ENCODE measurements around the gene SIX6. TPM values are rescaled to one million over a fixed set of nuclear protein-coding genes. Genes with fewer than 3 reads are reported as not detected.
A peak's percentile ranks its signal among the peaks of the same experiment; 100 is the strongest.

The SIX6 gene
- total RNA-seq, 1 experiment from 2014 or later, result not detected

GRCh38 chr14:60488175-60488574 lies 20.8 kb upstream of the SIX6 start:
- BruUV-seq (replicated peaks), result no TSS peak
- ChIA-PET CTCF (no interaction called here), POLR2A (no interaction called here)
- H3K36me3 Mint-ChIP-seq (ENCODE audit: insufficient read depth, unreplicated experiment), result no peaks in the 10 kb centered on the region
- Histone ChIP-seq H3K9me3 (no peaks in the 10 kb centered on the region), H3K36me3 (ENCODE audit: control insufficient read depth, insufficient read depth, low read length) (no peaks in the 10 kb centered on the region), H3K4me3 (ENCODE audit: low read depth, low read length) (no peak overlapping the region), H3K4me1 (no peaks in the 10 kb centered on the region), H3K27me3 (replicated peaks; ENCODE audit: control insufficient read depth, insufficient read depth, low read length) (no peaks in the 10 kb centered on the region)
- peaks cover 5% of the 10 kb centered on the region for H3K27me3 Mint-ChIP-seq (ENCODE audit: insufficient read depth, unreplicated experiment)
- peak in 1 of 2 experiments; percentile 14 for TF ChIP-seq CTCF (IDR thresholded peaks at IDR 0.05; ENCODE audit: insufficient read depth in 1 of 2, low read depth in 1 of 2, low read length in 1 of 2, severe bottlenecking in 1 of 2, unreplicated experiment in 1 of 2)
- H3K4me1 Mint-ChIP-seq (ENCODE audit: low read depth, unreplicated experiment), result no peaks in the 10 kb centered on the region
- H3K27ac Mint-ChIP-seq (ENCODE audit: unreplicated experiment), result no peak overlapping the region
- intact Hi-C loops (cut with micrococcal nuclease; ENCODE audit: unreplicated experiment), result loop anchor here (1.0 to 5.0 kb wide), 4 partner anchors 138 to 281 kb away; no protein-coding TSS in a partner anchor
- H3K9me3 Mint-ChIP-seq (ENCODE audit: unreplicated experiment), result no peaks in the 10 kb centered on the region
- DNase-seq, result no peak
- H3K4me3 Mint-ChIP-seq (ENCODE audit: unreplicated experiment), result no peak overlapping the region

GRCh38 chr14:60490270-60490669 lies 18.7 kb upstream of the SIX6 start:
- Histone ChIP-seq H3K9me3 (no peaks in the 10 kb centered on the region), H3K27me3 (replicated peaks; ENCODE audit: control insufficient read depth, insufficient read depth, low read length) (no peaks in the 10 kb centered on the region), H3K4me1 (no peaks in the 10 kb centered on the region), H3K4me3 (ENCODE audit: low read depth, low read length) (no peak overlapping the region), H3K36me3 (ENCODE audit: control insufficient read depth, insufficient read depth, low read length) (no peaks in the 10 kb centered on the region)
- no peak for DNase-seq
- TF ChIP-seq CTCF (IDR thresholded peaks at IDR 0.05; ENCODE audit: insufficient read depth in 1 of 2, low read depth in 1 of 2, low read length in 1 of 2, severe bottlenecking in 1 of 2, unreplicated experiment in 1 of 2), result no peak
- H3K4me1 Mint-ChIP-seq (ENCODE audit: low read depth, unreplicated experiment), result no peaks in the 10 kb centered on the region
- BruUV-seq (replicated peaks), result no TSS peak
- no peaks in the 10 kb centered on the region for H3K9me3 Mint-ChIP-seq (ENCODE audit: unreplicated experiment)
- H3K4me3 Mint-ChIP-seq (ENCODE audit: unreplicated experiment), result no peak overlapping the region
- intact Hi-C loops (cut with micrococcal nuclease; ENCODE audit: unreplicated experiment), result no loop called here
- H3K27me3 Mint-ChIP-seq (ENCODE audit: insufficient read depth, unreplicated experiment), result peaks cover 5% of the 10 kb centered on the region
- CTCF ChIA-PET, result no interaction called here
- H3K36me3 Mint-ChIP-seq (ENCODE audit: insufficient read depth, unreplicated experiment), result no peaks in the 10 kb centered on the region
- H3K27ac Mint-ChIP-seq (ENCODE audit: unreplicated experiment), result no peak overlapping the region
- POLR2A ChIA-PET, result no interaction called here

GRCh38 chr14:60495946-60496345 lies 13.0 kb upstream of the SIX6 start:
- Mint-ChIP-seq H3K9me3 (ENCODE audit: unreplicated experiment) (no peaks in the 10 kb centered on the region), H3K4me3 (ENCODE audit: unreplicated experiment) (no peak overlapping the region), H3K27me3 (ENCODE audit: insufficient read depth, unreplicated experiment) (peaks cover 8% of the 10 kb centered on the region), H3K27ac (ENCODE audit: unreplicated experiment) (no peak overlapping the region), H3K36me3 (ENCODE audit: insufficient read depth, unreplicated experiment) (no peaks in the 10 kb centered on the region), H3K4me1 (ENCODE audit: low read depth, unreplicated experiment) (no peaks in the 10 kb centered on the region)
- ChIA-PET CTCF (no interaction called here), POLR2A (no interaction called here)
- no peaks in the 10 kb centered on the region for H3K36me3 ChIP-seq (ENCODE audit: control insufficient read depth, insufficient read depth, low read length)
- H3K4me1 ChIP-seq, result no peaks in the 10 kb centered on the region
- no peaks in the 10 kb centered on the region for H3K27me3 ChIP-seq (replicated peaks; ENCODE audit: control insufficient read depth, insufficient read depth, low read length)
- no peak for DNase-seq
- intact Hi-C loops (cut with micrococcal nuclease; ENCODE audit: unreplicated experiment), result no loop called here
- H3K4me3 ChIP-seq (ENCODE audit: low read depth, low read length), result no peak overlapping the region
- H3K9me3 ChIP-seq, result no peaks in the 10 kb centered on the region
- BruUV-seq (replicated peaks), result no TSS peak
- TF ChIP-seq CTCF (IDR thresholded peaks at IDR 0.05; ENCODE audit: insufficient read depth in 1 of 2, low read depth in 1 of 2, low read length in 1 of 2, severe bottlenecking in 1 of 2, unreplicated experiment in 1 of 2), result no peak
